GM21786 (cell line): ENCODE data around the gene ZDHHC17.

ENCODE experiments used
- ATAC-seq: cut with Tn5 transposase; IDR thresholded peaks from one replicate; pipeline ENCODE4 v1.9.1; 2021; ENCODE audit not compliant: unreplicated experiment

The ZDHHC17 gene

DNA sequence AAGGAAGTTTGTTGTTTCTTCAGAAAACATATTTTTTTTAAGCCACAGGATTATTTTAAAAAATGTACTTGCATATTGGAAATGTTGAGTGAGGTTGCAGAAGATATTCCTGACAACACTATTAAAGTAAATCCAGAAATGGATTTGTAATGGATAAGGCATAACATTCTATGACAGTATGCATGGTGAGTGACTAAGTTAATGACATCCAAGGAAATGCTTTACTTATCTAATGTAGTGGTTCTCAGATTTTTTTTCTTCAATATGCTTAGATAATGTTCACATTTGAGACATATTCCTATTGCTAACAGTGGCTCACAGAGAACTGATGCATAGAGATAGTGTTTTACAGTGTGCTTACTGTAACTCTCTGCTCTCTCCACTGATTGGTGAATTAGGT lies 49.4 kb downstream of the ZDHHC17 start:
- ATAC-seq, result no peak

DNA sequence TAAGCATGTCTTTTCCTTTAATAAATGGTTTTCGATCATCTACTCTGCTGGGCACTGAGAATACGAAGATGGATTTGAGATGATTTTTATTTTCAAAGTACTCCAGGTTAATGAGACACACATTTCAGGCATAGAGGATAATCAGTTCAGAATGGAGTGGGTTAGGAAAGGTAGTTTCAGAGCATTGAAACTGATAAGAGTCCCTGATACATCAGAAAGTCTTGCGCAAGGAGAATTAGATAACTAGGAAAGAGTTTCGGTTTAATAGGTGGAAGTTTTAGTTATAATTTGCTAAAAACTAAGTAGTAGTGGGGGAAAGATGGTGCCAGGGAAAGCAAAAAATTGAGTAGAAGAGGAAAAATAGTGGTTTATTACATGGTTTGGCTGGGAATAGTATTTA lies 50.1 kb downstream of the ZDHHC17 start:
- ATAC-seq, result no peak

DNA sequence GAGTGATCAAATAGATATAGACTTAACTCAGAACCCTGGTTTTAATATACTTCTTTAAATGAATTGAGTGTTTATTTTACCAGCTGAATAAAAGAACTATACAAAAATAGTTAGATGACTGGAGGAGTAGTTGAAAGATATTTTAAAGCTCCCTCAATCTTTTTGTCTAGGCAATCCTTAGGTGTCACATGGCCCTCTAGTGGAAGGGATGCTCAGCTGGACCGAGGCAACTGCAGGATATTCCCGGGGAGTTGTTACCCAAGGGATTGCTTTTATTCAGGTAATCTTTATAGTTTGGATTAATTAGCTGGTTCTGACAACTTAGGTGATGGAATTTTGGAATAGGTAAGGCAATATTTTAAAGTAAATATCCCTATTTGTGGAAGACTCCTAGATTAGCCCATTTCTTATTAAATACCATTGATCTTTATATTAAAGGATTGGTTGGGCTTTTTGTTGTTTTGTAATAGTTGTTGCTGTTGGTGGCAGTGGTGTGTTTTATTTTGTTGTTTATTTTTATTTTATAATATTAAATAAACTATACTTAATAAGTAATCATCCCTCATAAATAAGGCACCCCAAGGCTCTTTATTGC lies 57.1 kb downstream of the ZDHHC17 start:
- no peak for ATAC-seq

DNA sequence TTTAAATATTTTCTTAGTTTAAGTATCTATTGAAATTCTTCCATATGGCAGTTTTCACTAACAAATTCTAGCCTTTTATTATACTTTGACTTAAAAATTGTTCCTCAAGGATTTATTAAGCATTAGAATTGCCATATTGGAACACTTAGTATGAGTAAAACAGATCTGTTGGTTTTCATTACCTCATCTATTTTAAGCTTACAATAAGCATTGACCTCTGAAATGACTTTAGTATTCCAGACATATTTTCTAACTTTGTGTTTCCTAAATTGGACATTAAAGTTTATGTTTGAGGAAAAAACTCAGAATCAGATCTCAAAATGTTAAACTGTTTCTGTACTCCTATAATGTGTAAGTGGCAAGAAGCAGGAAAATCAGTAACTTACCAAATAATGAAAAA lies 66.5 kb downstream of the ZDHHC17 start:
- ATAC-seq, result no peak

DNA sequence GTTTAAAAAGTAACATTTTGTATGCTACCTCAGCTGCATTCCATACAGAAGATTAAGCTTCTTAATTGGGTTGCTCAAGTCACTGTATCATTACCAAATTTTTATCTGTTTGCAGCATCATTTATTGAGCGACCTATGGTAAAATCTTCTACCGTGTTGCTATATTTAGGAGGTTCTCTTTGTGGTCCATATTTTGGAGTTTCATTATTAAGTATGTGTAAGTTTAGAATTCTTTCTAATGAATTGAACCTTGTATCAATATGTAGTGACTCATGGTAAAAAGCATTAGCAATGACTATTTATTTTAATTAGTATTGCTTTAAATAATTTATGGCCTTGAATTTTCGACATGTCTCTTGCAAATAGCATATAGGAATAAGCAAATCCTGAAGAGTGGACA lies 72.7 kb downstream of the ZDHHC17 start:
- no peak for ATAC-seq

DNA sequence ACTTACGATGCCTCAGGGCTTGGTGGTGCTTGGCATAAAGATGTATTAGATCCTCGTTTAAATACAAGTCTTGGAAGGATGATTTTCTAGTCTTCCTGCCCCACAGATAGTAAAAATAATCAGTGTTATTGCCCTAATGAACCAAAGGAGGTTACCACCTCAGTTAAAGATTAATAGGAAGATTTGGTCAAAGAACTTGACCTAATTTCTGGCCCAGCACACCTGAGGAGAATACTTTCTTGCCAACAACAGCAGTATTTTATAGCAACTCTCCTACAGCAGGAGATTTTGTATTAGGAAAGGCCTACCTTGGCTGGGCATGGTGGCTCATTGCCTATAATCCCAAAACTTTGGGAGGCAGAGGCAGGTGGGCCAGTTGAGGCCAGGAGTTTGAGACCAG lies 83.3 kb downstream of the ZDHHC17 start:
- ATAC-seq, result no peak

DNA sequence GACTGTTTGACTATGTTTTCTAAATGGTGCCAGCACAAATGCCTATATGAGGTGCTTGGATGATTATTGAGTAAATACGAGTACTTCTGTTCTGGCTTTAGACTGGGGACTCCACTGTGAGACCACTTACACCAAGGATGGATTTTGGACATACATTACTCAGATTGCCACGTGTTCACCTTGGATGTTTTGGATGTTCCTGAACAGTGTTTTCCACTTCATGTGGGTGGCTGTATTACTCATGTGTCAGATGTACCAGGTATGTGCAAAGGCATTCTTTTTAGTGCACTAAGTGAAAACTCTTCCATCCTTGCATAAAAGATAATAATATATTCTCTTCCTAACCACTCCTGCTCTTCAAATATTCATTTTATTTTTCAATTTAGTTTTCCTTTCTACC lies 84.2 kb downstream of the ZDHHC17 start:
- ATAC-seq, result no peak

DNA sequence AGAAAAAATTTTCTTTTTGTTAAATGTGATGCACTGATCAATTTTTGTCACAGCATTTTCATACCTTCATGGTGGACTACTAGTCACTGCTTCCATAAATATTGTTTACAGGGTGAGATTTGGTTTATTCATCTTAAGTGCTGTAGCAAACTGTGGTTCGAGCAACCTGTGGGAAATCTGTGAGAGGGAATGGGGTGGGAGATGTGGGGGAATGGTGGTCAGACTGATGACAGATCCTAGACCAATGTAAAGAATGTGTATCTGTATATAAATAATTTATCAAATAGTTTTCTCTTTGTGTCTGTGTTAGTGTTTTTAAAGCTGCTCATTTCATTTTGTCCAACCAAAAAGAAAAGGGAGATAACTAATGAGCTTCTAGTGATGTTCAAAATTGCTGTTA lies 88.2 kb downstream of the ZDHHC17 start:
- ATAC-seq, result no peak

DNA sequence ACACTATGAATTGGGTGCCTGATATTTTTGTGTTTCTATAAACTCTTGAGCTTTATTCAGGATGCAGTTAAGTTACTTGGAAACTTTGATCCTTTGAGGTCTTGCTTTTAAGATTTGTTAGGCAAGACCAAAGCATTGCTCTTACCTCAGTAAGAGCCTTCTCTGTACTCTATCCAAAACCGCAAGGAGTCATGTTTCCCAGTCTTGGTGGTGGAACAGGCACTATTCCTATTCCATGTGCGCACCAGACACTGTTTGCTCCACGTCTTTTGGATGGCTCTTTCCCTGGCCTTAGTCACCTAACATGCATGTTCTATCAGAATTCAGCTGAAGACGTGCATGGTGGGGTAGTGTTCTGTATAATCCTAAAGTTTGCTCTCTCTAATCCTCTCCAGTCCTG lies 91.4 kb downstream of the ZDHHC17 start:
- ATAC-seq, result no peak

DNA sequence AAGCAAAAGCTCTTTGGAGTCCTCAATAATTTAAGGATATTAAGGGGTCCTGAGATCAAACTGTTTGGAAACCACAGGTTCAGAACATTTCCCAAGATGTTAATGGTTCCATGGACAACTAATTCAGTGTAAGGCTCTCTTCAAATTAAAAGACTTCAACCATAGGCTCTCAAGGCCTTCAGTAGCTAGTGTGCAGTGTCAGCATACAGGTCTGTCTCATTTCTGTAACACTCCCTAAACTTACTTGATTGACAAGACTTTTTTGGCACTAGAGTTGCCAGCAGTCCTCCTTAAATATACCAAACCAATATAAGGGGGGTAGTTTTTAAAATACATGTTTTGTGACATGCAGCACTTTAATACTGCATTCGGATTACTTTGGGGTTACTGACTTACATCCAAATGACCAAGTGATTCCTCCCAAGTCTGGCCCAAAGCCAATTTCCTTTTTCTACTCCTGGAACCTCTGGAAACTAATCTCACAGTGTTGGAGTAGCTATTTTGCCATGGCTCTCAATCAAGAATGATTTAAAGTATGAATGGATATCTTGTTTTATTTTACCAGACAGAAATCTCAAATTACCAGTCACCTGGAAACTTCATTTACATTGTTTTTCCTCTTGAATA lies 92.2 kb downstream of the ZDHHC17 start:
- no peak for ATAC-seq

DNA sequence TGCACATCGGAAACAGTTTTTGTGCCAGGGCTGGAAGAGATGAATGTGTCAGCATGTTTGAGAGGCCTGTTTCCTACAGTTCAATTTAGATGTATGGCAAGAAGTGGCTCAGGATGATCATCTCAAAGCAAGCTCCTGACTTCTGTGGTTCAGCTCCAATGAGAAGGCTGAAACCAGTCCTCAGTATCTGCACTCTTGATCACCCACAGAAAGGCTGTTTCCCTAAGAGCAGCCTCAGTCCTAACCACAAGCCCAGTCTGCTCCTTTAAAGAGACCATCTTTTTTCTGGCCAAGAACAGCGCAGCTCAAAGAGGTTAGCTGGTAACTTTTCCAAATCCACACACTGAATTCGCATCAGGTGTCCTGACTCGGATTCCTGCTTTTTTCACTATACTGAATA lies 95.7 kb downstream of the ZDHHC17 start:
- no peak for ATAC-seq

DNA sequence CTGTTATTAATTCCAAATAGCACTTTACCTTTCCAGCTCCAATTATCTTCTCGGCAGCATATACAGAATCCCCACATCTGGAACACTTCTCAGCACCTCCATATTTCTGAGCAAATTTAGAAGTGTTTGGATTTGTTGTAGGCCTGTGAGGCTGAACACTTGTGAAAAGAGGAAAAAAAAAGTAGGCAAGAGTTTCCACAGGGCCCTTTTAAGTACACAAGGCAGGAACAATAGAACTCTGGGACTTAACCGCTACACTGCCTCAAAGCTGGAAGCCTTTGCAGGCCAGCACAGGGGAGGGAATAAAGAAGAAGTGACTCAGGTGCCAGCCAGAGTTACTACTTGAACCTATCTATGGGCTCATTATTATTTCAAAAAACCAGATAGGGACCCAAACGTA lies 96.3 kb downstream of the ZDHHC17 start:
- ATAC-seq, result no peak

DNA sequence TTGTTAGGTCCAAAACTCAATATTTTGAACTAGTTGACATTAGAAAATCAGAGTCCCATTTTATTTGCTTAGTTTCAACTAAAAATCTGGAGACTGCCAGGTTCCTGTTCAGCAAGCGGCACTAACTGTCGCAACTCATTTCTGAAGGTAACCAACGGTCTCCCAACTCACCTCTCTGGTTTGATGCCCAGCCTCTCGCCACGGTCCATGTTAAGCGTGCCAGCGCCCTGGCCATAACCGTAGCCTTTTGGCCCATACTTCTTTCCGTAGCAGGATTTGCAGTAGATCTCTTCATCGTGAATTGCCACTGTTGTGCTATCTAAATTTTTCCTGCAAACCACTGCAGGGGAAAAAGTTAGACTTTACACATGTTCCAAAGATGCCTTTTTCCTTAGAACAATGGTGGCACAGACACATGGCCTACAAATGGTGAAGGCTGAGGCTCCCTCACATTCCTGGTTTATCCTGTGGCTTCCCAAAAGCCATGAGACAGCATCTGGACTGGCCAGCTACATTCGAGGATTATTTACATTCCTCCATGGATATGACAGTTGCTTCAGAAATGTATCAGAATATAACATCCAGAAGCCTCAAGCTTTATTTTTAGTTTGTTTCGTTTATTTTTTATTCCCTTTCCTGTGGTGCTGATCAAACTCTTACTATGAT lies 99.2 kb downstream of the ZDHHC17 start:
- no peak for ATAC-seq

DNA sequence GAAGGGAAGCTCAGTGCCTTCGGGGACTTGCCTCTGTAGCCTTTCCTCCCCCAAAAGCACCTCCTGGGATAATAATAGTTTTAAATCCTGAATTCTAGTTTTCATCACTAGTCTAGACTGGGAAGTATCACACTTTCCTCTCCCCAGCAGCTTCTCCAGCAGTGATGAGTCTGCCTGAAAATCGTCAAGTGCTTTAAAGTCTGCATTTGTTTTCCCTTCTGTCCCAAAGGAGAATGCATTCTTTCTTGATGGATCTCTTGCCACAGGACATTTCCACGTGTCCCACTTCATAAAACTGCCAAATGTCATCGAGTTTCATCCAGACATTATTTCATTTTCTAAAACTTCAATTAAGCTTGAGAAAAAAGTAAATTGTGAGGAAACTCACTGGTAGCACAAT lies 99.9 kb downstream of the ZDHHC17 start:
- no peak for ATAC-seq

DNA sequence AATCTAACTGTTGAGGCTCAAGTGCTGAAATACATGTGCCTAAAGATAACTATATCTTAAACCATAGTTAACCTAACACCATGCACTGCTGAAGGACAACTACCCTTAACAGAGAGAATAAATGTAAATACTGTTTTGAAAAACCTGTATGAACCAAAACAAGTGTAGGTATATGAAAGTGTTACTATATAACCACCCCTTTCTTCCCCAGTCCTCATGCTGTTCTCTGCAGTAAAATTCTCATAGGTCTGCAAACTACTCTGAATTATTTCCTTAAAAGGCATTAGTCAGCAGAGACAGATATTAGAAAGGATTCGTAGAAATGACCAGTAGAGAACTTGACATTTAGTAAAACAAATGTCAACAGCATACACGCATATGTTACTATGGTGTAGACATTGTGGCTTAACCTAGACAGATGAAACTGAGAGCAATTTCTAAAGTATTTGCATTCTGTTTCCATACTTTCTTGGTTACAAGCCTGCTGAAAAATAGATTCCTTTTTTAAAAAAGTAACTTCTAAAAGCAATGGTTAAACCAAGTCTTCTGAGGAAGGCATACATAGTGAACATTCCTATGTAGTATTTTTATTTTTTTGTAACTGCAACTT lies 101.0 kb downstream of the ZDHHC17 start:
- peak; percentile 73 for ATAC-seq

DNA sequence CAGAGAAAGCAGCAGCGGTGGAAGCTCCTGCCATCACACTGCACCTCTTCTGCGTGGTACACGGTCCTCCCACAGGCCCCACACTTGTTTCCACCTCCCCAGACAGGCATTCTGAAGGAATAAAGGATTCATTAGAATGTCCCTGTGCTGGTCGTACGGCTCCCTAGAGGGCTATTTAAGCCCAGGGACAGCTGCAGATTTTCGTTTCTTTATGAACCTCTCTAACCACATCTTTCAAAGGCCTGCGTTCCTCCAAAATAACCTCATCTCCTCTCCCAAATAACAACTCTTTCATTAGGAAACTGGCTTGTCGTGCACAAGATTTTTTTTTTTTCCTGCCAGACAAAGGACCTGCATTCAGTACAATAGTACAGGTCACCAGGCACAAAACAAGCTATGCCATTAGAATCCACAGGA lies 102.2 kb downstream of the ZDHHC17 start:
- no peak for ATAC-seq

DNA sequence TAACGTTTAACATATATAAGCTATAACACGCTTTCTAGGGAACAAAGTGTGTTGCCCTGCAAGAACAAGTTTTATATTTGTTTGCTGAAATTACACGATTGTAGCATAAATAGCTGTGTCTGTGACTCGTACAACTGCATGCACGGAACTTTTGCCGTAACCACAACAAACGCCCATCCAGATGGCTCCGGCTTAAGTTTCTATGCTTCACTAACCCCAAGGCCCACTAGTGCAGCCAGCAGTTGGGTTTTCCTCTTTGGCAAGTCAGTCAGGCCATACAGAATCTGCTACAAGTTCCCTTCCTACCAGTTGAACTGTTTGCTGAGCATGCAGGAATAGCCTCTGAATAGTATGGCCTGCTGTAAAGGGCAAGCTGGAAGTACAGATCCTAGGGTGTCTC lies 102.8 kb downstream of the ZDHHC17 start:
- peak; percentile 48 for ATAC-seq

DNA sequence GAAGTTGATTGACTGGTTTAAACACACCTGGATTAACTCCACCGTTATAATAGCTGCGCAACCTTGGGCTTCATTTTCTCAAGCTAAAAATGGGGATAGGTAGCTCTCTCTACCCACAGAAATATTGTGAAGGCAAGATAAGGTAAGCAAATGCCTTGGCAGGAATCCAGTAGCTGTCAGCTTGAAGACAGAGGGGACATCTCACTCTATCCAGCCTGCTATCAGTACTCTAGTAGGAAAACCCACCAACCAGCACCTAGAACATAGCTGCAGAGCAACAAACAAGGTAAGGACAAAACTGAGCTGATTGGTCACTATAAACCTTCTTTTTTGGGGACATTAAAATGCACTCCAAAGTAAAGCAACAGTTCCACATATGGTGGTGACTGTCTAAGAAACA lies 107.2 kb downstream of the ZDHHC17 start:
- no peak for ATAC-seq

DNA sequence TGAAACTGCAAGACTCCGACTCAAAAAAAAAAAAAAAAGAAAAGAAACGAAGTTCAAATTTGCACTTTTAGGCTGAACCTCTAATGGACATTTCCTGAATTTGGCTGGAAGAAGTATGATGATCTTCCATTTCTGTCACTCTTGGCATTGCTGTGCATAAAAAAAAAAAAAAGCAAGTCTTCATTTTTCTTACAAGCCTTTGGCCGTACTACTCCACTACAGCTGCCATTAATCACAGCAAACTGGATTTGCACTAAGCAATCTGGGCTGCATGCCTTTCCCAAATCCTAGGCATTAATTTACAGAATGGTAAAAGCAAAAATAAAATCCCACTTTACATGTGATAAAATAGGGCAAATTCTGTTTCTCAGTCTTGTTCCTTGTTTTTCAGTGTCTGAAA lies 107.8 kb downstream of the ZDHHC17 start:
- no peak for ATAC-seq

DNA sequence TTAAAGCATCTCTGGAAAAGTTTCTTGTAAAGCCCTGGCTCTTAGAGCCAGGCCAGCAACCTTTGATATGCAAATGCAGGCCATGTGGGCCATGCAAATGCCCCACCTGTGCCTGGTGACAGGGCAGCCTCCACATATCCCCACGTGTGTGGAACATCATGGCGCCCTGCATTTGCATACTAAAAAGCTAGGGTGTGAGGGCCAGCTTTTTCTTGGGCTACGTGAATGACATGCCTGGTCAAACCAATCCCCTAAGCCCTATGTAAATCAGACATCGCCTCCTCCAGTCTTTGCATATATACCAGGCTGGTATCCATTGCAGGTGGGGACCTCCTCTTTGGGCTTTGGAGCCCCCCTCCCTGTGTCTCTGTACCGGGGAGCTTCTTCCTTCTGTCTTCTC lies 108.5 kb downstream of the ZDHHC17 start:
- no peak for ATAC-seq

DNA sequence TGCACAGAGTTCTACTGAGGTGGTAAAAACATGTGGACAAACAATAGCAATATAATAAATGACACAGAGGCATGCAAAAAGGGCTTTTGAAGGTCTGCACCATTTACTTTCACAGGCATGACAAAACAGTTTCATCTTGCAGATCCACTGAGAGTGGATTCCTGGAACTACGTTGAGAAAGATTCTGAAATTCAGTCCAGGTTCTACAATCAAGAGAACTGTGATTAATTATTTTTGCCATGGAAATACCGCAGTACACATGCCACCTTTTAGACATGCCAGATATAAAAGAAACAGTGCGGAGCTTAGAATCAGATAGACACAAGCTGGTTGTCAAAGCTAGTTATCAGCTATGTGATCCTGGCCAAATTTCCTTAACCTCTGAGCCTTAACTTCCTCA lies 110.1 kb downstream of the ZDHHC17 start:
- ATAC-seq, result no peak

DNA sequence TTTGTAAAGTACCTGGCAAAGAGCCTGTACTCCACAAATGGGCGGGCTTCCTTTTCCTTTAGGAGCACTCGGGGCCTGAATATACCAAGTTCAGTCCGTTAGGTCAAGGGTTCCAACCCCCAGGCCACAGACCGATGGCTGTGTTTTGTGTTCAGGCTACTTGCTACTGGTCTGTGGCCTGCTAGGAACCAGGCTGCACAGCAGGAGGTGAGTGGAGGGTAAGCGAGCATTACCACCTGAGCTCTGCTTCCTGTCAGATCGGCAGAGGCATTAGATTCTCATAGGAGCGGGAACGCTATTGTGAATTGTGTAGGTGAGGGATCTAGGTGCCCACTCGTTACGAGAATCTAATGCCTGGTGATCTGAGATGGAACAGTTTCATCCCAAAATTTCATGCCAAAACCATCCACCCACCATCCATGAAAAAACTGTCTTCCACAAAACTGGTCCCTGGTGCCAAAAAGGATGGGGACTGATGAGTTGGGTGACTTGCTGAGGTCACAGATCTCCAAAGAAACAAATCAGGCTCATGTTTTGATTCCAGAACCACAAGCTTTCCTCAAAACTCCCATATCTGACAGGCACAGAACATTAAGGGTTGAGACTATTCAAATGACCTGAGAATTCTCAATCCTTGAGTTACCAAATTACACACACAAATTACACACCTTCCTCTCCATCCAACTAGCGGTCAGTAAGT lies 110.7 kb downstream of the ZDHHC17 start:
- ATAC-seq, result no peak
